HG03025 (cell line): Measurements from ENCODE around the gene C12orf76.
A peak's percentile ranks its signal among the peaks of the same experiment; 100 is the strongest.
"Not testable (repeated sequence)": the region's sequence is repeated elsewhere in the genome, so short reads cannot be mapped to it uniquely, and the experiment has no call there.

Experiments
- ATAC-seq: cut with Tn5 transposase; IDR thresholded peaks from one replicate; pipeline ENCODE4 v1.9.1; 2021; ENCODE audit warnings: mild to moderate bottlenecking, moderate library complexity; ENCODE audit not compliant: unreplicated experiment, low FRiP score

The C12orf76 gene

GRCh38 chr12:110028323-110028722, 20.0 kb downstream of the C12orf76 start:
- ATAC-seq, result no peak

- no peak for ATAC-seq
Observed at GRCh38 chr12:110024051-110024450, 24.3 kb downstream of the C12orf76 start.

DNA sequence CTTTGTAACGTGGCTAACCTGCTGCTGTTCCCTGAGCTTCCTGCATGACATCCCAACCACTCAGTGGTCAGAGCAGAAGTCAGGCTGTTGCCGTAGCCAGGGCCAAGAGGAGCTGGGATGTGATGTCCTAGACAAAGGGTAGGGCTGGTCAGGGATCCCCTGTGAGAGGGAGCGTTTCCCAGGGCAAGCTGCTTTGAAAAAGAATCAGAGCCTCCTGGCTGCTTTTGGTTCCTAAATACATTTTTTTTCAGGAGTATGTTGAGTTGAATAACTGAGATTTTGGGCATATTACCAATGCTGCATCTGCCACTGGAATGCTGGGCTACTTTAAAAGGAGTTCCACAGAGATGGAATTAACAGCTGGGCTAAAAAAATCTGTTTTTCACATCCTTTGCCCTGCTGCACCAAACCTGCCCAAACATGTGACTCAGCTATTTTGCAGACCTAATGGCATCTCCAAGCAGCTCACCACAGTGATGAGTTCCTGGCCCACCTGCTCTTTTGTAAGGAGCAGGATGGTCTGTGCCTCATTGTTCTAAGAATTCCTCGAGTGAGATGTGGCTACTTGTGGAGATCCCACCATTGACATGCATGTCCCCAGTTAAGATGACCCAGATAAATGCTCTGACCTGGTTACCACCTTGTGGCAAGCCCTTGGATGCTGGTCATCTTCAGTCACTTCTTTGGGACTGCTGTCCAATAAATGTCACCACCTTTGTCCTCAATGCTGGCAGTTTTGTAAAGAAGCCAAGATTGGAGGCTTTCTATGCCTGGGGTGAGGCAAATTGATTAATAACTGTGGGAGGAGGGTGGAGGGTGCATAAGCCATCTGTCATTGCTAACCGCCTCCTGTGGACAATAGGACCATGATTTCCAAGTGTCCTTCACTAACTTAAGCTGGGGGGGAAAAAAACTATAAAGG, 25.0 kb downstream of the C12orf76 start:
- no peak for ATAC-seq

- ATAC-seq, result no peak
Observed at GRCh38 chr12:110020956-110021355, 27.4 kb downstream of the C12orf76 start.

- ATAC-seq, result no peak
Observed at GRCh38 chr12:110015132-110015531, 33.2 kb downstream of the C12orf76 start.

GRCh38 chr12:110012659-110013058, 35.7 kb downstream of the C12orf76 start:
- ATAC-seq, result no peak

GRCh38 chr12:110012137-110012536, 36.2 kb downstream of the C12orf76 start:
- ATAC-seq, result no peak

GRCh38 chr12:110010853-110011723, 37.2 kb downstream of the C12orf76 start:
- no peak for ATAC-seq

DNA sequence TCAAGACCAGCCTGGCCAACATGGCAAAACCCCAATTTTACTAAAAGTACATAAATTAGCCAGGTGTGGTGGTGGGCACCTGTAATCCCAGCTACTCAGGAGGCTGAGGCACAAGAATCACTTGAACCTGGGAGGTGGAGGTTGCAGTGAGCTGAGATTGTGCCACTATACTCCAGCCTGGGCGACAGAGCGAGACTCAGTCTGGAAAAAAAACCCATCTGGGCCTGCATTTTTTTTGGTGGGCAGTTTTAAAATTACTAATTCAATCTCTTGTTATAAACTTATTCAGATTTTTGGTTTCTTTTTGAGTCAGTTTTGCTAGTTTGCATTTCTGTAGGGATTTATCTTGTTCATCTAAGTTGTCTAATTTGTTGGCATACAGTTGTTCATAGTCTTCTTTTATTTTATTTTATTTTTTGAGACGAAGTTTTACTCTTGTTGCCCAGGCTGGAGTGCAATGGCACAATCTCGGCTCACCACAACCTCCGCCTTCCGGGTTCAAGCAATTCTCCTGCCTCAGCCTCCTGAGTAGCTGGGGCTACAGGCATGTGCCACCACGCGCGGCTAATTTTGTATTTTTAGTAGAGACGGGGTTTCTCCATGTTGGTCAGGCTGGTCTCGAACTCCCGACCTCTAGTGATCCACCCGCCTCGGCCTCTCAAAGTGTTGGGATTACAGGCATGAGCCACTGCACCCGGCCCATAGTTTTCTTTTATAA, 39.5 kb downstream of the C12orf76 start:
- not testable (repeated sequence) for ATAC-seq

- ATAC-seq, result no peak
Observed at GRCh38 chr12:110007881-110008280, 40.4 kb downstream of the C12orf76 start.

DNA sequence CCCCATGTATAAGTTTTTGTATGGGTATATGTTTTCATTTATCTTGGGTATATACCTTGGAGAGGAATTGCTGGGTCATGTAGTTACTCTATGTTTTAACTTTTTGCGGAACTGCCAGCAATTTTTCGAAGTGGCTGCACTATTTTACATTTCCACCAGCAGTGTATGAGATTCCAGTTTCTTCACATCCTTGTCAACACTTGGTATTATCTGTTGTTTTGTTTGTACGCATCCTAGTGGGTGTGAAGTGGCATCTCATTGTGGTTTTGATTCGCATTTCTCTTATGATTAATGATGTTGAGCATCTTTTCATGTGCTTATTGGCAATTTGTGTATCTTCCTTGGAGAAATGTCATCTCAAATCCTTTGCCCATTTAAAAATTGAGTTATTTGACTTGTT, 42.2 kb downstream of the C12orf76 start:
- no peak for ATAC-seq

GRCh38 chr12:110005319-110005973, 42.9 kb downstream of the C12orf76 start:
- ATAC-seq, result no peak

- ATAC-seq, result no peak
Observed at GRCh38 chr12:110004598-110004997, 43.7 kb downstream of the C12orf76 start.

- ATAC-seq, result no peak
Observed at GRCh38 chr12:110002676-110003515, 45.4 kb downstream of the C12orf76 start.

DNA sequence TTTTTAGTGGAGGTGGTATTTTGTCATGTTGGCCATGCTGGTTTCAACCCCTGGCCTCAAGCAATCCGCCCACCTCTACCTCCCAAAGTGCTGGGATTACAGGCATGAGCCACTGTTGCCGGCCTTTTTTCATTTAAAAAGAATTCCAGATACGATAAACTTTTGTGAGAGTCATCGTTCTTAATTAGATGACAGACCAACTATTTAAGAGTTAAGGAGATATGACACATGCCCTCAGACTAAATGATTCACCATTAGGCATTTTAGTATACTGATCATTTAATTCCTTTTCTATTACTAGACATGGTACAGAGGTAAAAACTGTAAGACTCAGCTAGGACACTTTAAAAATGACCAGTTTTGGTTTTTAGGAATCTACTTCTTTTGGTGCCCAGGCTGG, 46.7 kb downstream of the C12orf76 start:
- ATAC-seq, result no peak

DNA sequence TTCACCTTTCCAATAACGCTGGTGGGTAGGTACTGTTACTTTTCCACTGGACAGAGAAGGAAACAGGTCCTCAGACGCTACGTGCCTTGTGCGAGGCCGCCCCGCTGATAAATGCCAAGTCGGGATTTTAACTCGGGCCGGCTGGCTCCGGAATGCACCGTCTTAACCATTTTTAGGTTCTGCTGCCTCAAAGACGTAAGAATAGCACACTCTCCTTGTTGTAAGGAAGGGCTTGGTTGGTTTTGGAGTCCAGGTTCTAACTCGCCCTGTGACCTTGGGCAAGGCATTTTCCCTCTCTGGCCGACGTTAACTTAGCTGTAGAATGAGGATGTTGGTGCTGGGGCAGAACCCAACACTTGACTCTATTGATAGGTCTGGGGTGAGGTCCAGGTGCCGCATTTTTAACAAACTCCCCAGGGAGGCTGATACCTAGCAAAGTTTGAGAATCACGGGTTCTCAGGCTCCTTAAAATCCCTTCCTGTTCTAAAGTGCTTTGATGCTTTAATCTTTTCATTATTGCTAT, 48.3 kb downstream of the C12orf76 start:
- no peak for ATAC-seq

GRCh38 chr12:109999649-109999971, 48.7 kb downstream of the C12orf76 start:
- no peak for ATAC-seq

DNA sequence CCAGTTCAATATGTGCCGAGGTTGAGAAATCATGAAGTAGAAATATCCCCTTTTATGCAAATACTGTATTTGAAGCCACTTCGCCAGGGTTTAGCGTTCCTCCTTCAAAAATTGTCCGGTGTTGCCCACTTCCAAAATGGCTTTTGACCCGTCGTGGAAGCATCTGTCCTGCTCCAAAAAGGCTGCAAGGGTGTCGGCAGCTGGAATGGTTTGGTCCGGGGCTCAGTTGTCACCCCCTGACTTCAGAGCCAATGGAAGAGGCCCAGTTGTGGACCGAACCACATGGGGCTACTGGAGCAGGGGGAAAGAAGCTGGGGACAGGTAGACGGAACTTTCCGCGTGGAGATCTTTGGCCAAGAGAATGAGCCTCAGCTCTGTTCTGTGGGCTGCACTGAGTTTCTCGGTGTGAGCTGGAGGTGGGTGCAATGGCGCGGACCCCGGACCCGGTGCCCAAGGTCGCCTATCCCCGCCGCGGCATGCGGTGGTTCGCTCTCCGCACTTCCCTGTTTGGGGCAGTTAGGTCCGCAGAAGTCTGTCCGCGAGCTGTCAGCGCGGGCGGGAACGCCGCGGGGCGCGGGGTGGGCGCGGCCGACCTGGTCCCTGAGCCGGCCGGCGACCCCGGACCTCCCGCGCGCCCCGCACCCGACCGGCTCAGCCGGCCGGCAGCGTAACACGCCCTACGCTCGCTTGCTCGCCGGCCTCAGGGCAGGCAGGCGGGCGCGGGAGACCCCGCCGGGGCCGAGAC, 49.2 kb downstream of the C12orf76 start, which contains the start of gene ANKRD13A:
Gene ANKRD13A (plus strand): TSS at position 527 of the 745 bp plus-strand sequence. CDS start 259 bp downstream, outside the sequence.
- peak; percentile 46 for ATAC-seq
